H9 (cell line): ENCODE results near the gene SLC51B. TPM values are rescaled to one million over a fixed set of nuclear protein-coding genes. Genes with fewer than 3 reads are reported as not detected.

Experiments
- DNase-seq: peaks from one replicate; pipeline ENCODE4 v3.0.0-alpha.2; 2017
- H2AFZ ChIP-seq: one replicate; pipeline ENCODE4 v1.6.1; 2013; ENCODE audit warnings: mild to moderate bottlenecking, low read length, control low read depth, moderate library complexity
- H2AK5ac ChIP-seq: 2 replicates; pipeline ENCODE4 v1.6.1; 2013; ENCODE audit warnings: low read length, control low read depth, mixed read lengths; ENCODE audit not compliant: insufficient read length
- H2BK120ac ChIP-seq: one replicate; pipeline ENCODE4 v1.6.1; 2013; ENCODE audit warnings: low read depth, mild to moderate bottlenecking, low read length, control low read depth, inconsistent platforms; ENCODE audit not compliant: poor library complexity, severe bottlenecking
- H2BK12ac ChIP-seq: 2 replicates; pipeline ENCODE4 v1.6.1; 2013; ENCODE audit warnings: low read length, control low read depth, mixed read lengths, low read depth; ENCODE audit not compliant: insufficient read length
- H2BK15ac ChIP-seq: 2 replicates; pipeline ENCODE4 v1.6.1; 2013; ENCODE audit warnings: low read depth, low read length, control low read depth
- H2BK20ac ChIP-seq: one replicate; pipeline ENCODE4 v1.6.1; 2013; ENCODE audit warnings: low read depth, mild to moderate bottlenecking, low read length, control low read depth, inconsistent platforms; ENCODE audit not compliant: poor library complexity, severe bottlenecking
- H2BK5ac ChIP-seq: 2 replicates; pipeline ENCODE4 v1.6.1; 2013; ENCODE audit warnings: low read length, control low read depth, mixed read lengths; ENCODE audit not compliant: insufficient read length
- H3K14ac ChIP-seq: 2 replicates; pipeline ENCODE4 v1.6.1; 2013; ENCODE audit warnings: low read length, control low read depth; ENCODE audit not compliant: insufficient read depth
- H3K18ac ChIP-seq: 2 replicates; pipeline ENCODE4 v1.6.1; 2013; ENCODE audit warnings: low read depth, mild to moderate bottlenecking, mixed read lengths, low read length, control low read depth; ENCODE audit not compliant: insufficient read length
- H3K23ac ChIP-seq: 2 replicates; pipeline ENCODE4 v1.6.1; 2013; ENCODE audit warnings: low read length, control low read depth, mixed read lengths, low read depth; ENCODE audit not compliant: insufficient read length
- H3K23me2 ChIP-seq: 2 replicates; pipeline ENCODE4 v1.6.1; 2013; ENCODE audit warnings: low read depth, mild to moderate bottlenecking, mixed read lengths, low read length, control low read depth; ENCODE audit not compliant: insufficient read length, poor library complexity, severe bottlenecking
- H3K27ac ChIP-seq: 2 replicates; pipeline ENCODE4 v1.5.1; 2013; ENCODE audit warnings: low read length, control low read depth, mixed read lengths, low read depth; ENCODE audit not compliant: insufficient read length
- H3K27me3 ChIP-seq: 2 replicates; pipeline ENCODE4 v1.6.1; 2013; ENCODE audit warnings: low read length, control low read depth, inconsistent platforms; ENCODE audit not compliant: insufficient read depth
- H3K4ac ChIP-seq: 2 replicates; pipeline ENCODE4 v1.6.1; 2013; ENCODE audit warnings: low read depth, mild to moderate bottlenecking, control low read depth, inconsistent platforms, low read length, moderate library complexity
- H3K4me1 ChIP-seq: 2 replicates; pipeline ENCODE4 v1.6.1; 2013; ENCODE audit warnings: low read length, control low read depth, inconsistent platforms; ENCODE audit not compliant: insufficient read depth
- H3K4me2 ChIP-seq: 2 replicates; pipeline ENCODE4 v1.6.1; 2013; ENCODE audit warnings: low read length, control low read depth, mixed read lengths; ENCODE audit not compliant: insufficient read length, insufficient read depth
- H3K56ac ChIP-seq: 2 replicates; pipeline ENCODE4 v1.6.1; 2013; ENCODE audit warnings: low read depth, mild to moderate bottlenecking, mixed read lengths, low read length, control low read depth; ENCODE audit not compliant: insufficient read length
- H3K79me1 ChIP-seq: 2 replicates; pipeline ENCODE4 v1.6.1; 2013; ENCODE audit warnings: low read depth, mild to moderate bottlenecking, moderate library complexity, low read length, control low read depth, inconsistent platforms; ENCODE audit not compliant: insufficient read depth, poor library complexity, severe bottlenecking
- H3K79me2 ChIP-seq: 2 replicates; pipeline ENCODE4 v1.6.1; 2013; ENCODE audit warnings: low read length, control low read depth, inconsistent platforms; ENCODE audit not compliant: insufficient read depth
- H3K9ac ChIP-seq: 2 replicates; pipeline ENCODE4 v1.6.1; 2013; ENCODE audit warnings: low read length, control low read depth, mixed read lengths; ENCODE audit not compliant: insufficient read length; ENCODE audit errors: extremely low read depth
- H3K9me3 ChIP-seq: one replicate; pipeline ENCODE4 v1.6.1; 2013; ENCODE audit warnings: low read depth, low read length, inconsistent platforms; ENCODE audit not compliant: control insufficient read depth
- H3T11ph ChIP-seq: one replicate; pipeline ENCODE4 v1.6.1; 2013; ENCODE audit warnings: mild to moderate bottlenecking, low read length, control low read depth, inconsistent platforms
- H4K20me1 ChIP-seq: one replicate; pipeline ENCODE4 v1.6.1; 2013; ENCODE audit not compliant: control insufficient read depth, insufficient read length, insufficient read depth
- H4K5ac ChIP-seq: 2 replicates; pipeline ENCODE4 v1.6.1; 2013; ENCODE audit warnings: low read depth, mild to moderate bottlenecking, mixed read lengths, low read length, control low read depth; ENCODE audit not compliant: insufficient read length
- H4K8ac ChIP-seq: replicated peaks from 2 replicates; pipeline ENCODE4 v1.6.1; 2013; ENCODE audit warnings: low read length, control low read depth, mixed read lengths, low read depth; ENCODE audit not compliant: insufficient read length
- H4K91ac ChIP-seq: 2 replicates; pipeline ENCODE4 v1.6.1; 2013; ENCODE audit warnings: low read depth, mild to moderate bottlenecking, moderate library complexity, mixed read lengths, low read length, control low read depth; ENCODE audit not compliant: insufficient read length
- H3K27ac Mint-ChIP-seq, 3 experiments: 2 replicates in 2 of 3; 3 replicates in 1 of 3; pipeline ENCODE4 v1.8.0; 2020 to 2021; ENCODE audit warnings: mixed read lengths in 3 of 3, mild to moderate bottlenecking in 1 of 3, moderate library complexity in 1 of 3
- H3K27me3 Mint-ChIP-seq: 2 replicates; pipeline ENCODE4 v1.8.0; 2021; ENCODE audit warnings: low read depth, mild to moderate bottlenecking, moderate library complexity, mixed read lengths
- H3K36me3 Mint-ChIP-seq, 3 experiments: 2 replicates in 2 of 3; 3 replicates in 1 of 3; pipeline ENCODE4 v1.8.0; 2020 to 2021; ENCODE audit warnings: low read depth in 3 of 3, mixed read lengths in 3 of 3; ENCODE audit not compliant: insufficient read depth in 1 of 3
- H3K4me1 Mint-ChIP-seq, 2 experiments: 2 replicates each; pipeline ENCODE4 v1.8.0; 2020; ENCODE audit warnings: mixed read lengths in 2 of 2
- H3K4me3 Mint-ChIP-seq, 2 experiments: 2 replicates in 1 of 2; 3 replicates in 1 of 2; pipeline ENCODE4 v1.8.0; 2020 to 2021; ENCODE audit warnings: mild to moderate bottlenecking in 2 of 2, mixed read lengths in 2 of 2, moderate library complexity in 1 of 2
- H3K9me3 Mint-ChIP-seq, 2 experiments: 2 replicates in 1 of 2; 3 replicates in 1 of 2; pipeline ENCODE4 v1.8.0; 2020; ENCODE audit warnings: mild to moderate bottlenecking in 2 of 2, mixed read lengths in 2 of 2, moderate library complexity in 1 of 2
- CTCF ChIP-seq: fragments of 200-600 bp; sonication (generic); conservative IDR thresholded peaks from 3 replicates; pipeline ENCODE4 v1.8.0; 2021; ENCODE audit warnings: antibody characterized with exemption, mild to moderate bottlenecking
- WGBS: extraction: QIAGEN DNeasy Blood & Tissue Kit; methylation state at CpG from one replicate; pipeline ENCODE4 v1.1.7; 2013; ENCODE audit warnings: missing lambda C conversion rate, low lambda C conversion rate, mixed read lengths; ENCODE audit not compliant: insufficient read length; ENCODE audit errors: extremely low coverage; 5-methylcytosine and 5-hydroxymethylcytosine counted together
- total RNA-seq: library from RNA; stranded (reverse); gene quantifications from 2 replicates; pipeline ENCODE4 v1.2.1, GENCODE V29; 2021

SLC51B gene
- total RNA-seq, 1 experiment from 2014 or later, result not detected

GRCh38 chr15:65081758-65082157, 36.6 kb downstream of the SLC51B start:
- no peak for DNase-seq
- Histone ChIP-seq H3K56ac (no peak overlapping the region), H3K4me1 (peaks cover 16% of the 10 kb centered on the region; the same call in 1 of the 2 replicates), H3K27me3 (no peaks in the 10 kb centered on the region), H3T11ph (no peak overlapping the region), H4K8ac (no peak overlapping the region), H3K79me1 (no peaks in the 10 kb centered on the region), H2BK120ac (no peak overlapping the region), H3K14ac (no peak overlapping the region), H3K23ac (no peak overlapping the region), H4K5ac (no peak overlapping the region), H3K4me2 (no peak overlapping the region), H2BK15ac (no peak overlapping the region), H3K18ac (no peak overlapping the region), H4K91ac (no peak overlapping the region), H2BK20ac (no peak overlapping the region), H3K9me3 (no peaks in the 10 kb centered on the region), H3K79me2 (no peaks in the 10 kb centered on the region), H4K20me1 (no peaks in the 10 kb centered on the region), H3K27ac (no peak overlapping the region), H2BK12ac (no peak overlapping the region), H2AFZ (no peak overlapping the region), H3K23me2 (no peaks in the 10 kb centered on the region), H2AK5ac (no peak overlapping the region), H2BK5ac (no peak overlapping the region), H3K4ac (no peak overlapping the region), H3K9ac (no peak overlapping the region)
- no CpG with 5 or more reads among the region's 5 CpGs for WGBS
- Mint-ChIP-seq H3K27me3 (peaks cover 36% of the 10 kb centered on the region), H3K4me1 (peaks cover 46 to 54% of the 10 kb centered on the region in 2 experiments), H3K36me3 (no peaks in the 10 kb centered on the region), H3K9me3 (no peaks in the 10 kb centered on the region; a peak in 2 of 5 replicates), H3K4me3 (no peak overlapping the region), H3K27ac (no peak overlapping the region; a peak in 1 of 7 replicates)
- no peak for TF ChIP-seq CTCF
